Measurements from ENCODE around the gene CCDC18.
"Not testable (repeated sequence)": the region's sequence is repeated elsewhere in the genome, so short reads cannot be mapped to it uniquely, and the experiment has no call there.

Gene CCDC18

GRCh38 chr1:93219443-93219842 lies 38.9 kb downstream of the CCDC18 start:
- TF ChIP-seq EZH2phosphoT487 (IDR thresholded peaks at IDR 0.05; ENCODE audit: low read depth) (no peak), CTCF (IDR thresholded peaks at IDR 0.05; ENCODE audit: low read depth, low read length) (no peak)
- Histone ChIP-seq H3K27ac (ENCODE audit: low read length) (no peak overlapping the region), H3K79me2 (ENCODE audit: low read length) (no peaks in the 10 kb centered on the region), H2AFZ (ENCODE audit: low read depth, low read length) (no peak overlapping the region), H3K36me3 (replicated peaks; ENCODE audit: low read depth, low read length) (peaks cover 42% of the 10 kb centered on the region), H3K9me3 (ENCODE audit: insufficient read depth, low read length) (no peaks in the 10 kb centered on the region), H3K4me3 (ENCODE audit: low read length) (no peak overlapping the region), H3K4me2 (ENCODE audit: low read length) (no peak overlapping the region), H4K20me1 (ENCODE audit: insufficient read depth, low read length) (no peaks in the 10 kb centered on the region), H3K9ac (ENCODE audit: low read length) (no peak overlapping the region), H3K4me1 (ENCODE audit: low read length) (peaks cover 8% of the 10 kb centered on the region), H3K27me3 (ENCODE audit: low read depth, low read length) (no peaks in the 10 kb centered on the region)

- Histone ChIP-seq H3K36me3 (replicated peaks; ENCODE audit: low read depth, low read length) (peaks cover 44% of the 10 kb centered on the region), H3K4me1 (ENCODE audit: low read length) (peaks cover 20% of the 10 kb centered on the region)
- not testable (repeated sequence) for H3K9me3 ChIP-seq (ENCODE audit: insufficient read depth, low read length); H3K27ac ChIP-seq (ENCODE audit: low read length); H4K20me1 ChIP-seq (ENCODE audit: insufficient read depth, low read length); H3K4me3 ChIP-seq (ENCODE audit: low read length); H2AFZ ChIP-seq (ENCODE audit: low read depth, low read length); H3K9ac ChIP-seq (ENCODE audit: low read length); H3K27me3 ChIP-seq (ENCODE audit: low read depth, low read length); H3K79me2 ChIP-seq (ENCODE audit: low read length); H3K4me2 ChIP-seq (ENCODE audit: low read length)
Observed at GRCh38 chr1:93220716-93221115, 40.2 kb downstream of the CCDC18 start.

- Histone ChIP-seq H4K20me1 (ENCODE audit: insufficient read depth, low read length) (no peaks in the 10 kb centered on the region), H3K9ac (ENCODE audit: low read length) (no peak overlapping the region), H3K36me3 (replicated peaks; ENCODE audit: low read depth, low read length) (peaks cover 43% of the 10 kb centered on the region), H3K4me2 (ENCODE audit: low read length) (no peak overlapping the region), H2AFZ (ENCODE audit: low read depth, low read length) (no peak overlapping the region), H3K9me3 (ENCODE audit: insufficient read depth, low read length) (no peaks in the 10 kb centered on the region), H3K79me2 (ENCODE audit: low read length) (no peaks in the 10 kb centered on the region), H3K27me3 (ENCODE audit: low read depth, low read length) (no peaks in the 10 kb centered on the region), H3K4me1 (ENCODE audit: low read length) (peaks cover 20% of the 10 kb centered on the region), H3K4me3 (ENCODE audit: low read length) (no peak overlapping the region), H3K27ac (ENCODE audit: low read length) (no peak overlapping the region)
- TF ChIP-seq CTCF (IDR thresholded peaks at IDR 0.05; ENCODE audit: low read depth, low read length) = no peak
- no peak for TF ChIP-seq EZH2phosphoT487 (IDR thresholded peaks at IDR 0.05; ENCODE audit: low read depth)
Observed at GRCh38 chr1:93221913-93222312, 41.4 kb downstream of the CCDC18 start.

GRCh38 chr1:93223023-93223675 lies 42.6 kb downstream of the CCDC18 start:
- H3K27ac ChIP-seq (ENCODE audit: low read length) = no peak overlapping the region
- no peak overlapping the region for H3K9ac ChIP-seq (ENCODE audit: low read length)
- peaks cover 43% of the 10 kb centered on the region for H3K36me3 ChIP-seq (replicated peaks; ENCODE audit: low read depth, low read length)
- no peak overlapping the region for H3K4me2 ChIP-seq (ENCODE audit: low read length)
- H4K20me1 ChIP-seq (ENCODE audit: insufficient read depth, low read length) = no peaks in the 10 kb centered on the region
- H3K9me3 ChIP-seq (ENCODE audit: insufficient read depth, low read length) = no peaks in the 10 kb centered on the region
- H3K4me3 ChIP-seq (ENCODE audit: low read length) = no peak overlapping the region
- no peak overlapping the region for H2AFZ ChIP-seq (ENCODE audit: low read depth, low read length)
- TF ChIP-seq EZH2phosphoT487 (IDR thresholded peaks at IDR 0.05; ENCODE audit: low read depth) = no peak
- TF ChIP-seq CTCF (IDR thresholded peaks at IDR 0.05; ENCODE audit: low read depth, low read length) = no peak
- no peaks in the 10 kb centered on the region for H3K27me3 ChIP-seq (ENCODE audit: low read depth, low read length)
- peaks cover 20% of the 10 kb centered on the region for H3K4me1 ChIP-seq (ENCODE audit: low read length)
- no peaks in the 10 kb centered on the region for H3K79me2 ChIP-seq (ENCODE audit: low read length)
